ENCODE data around the gene KLHL13. TPM values are rescaled to one million over a fixed set of nuclear protein-coding genes. Genes with fewer than 3 reads are reported as not detected.

Gene KLHL13
- total RNA-seq, 2 donors from 2014 or later: 3.7 to 12.4 TPM

- no peak for DNase-seq
- H3K4me1 ChIP-seq (ENCODE audit: control insufficient read depth, insufficient read depth, low read length): no peaks in the 10 kb centered on the region
- no peak overlapping the region for H3K27ac ChIP-seq (ENCODE audit: low read depth, low read length)
- Mint-ChIP-seq H3K9me3 (peaks cover 47% of the 10 kb centered on the region), H3K4me3 (no peak overlapping the region), H3K36me3 (ENCODE audit: low read depth) (no peaks in the 10 kb centered on the region), H3K27ac (no peak overlapping the region), H3K27me3 (ENCODE audit: insufficient read depth) (no peaks in the 10 kb centered on the region), H3K4me1 (no peaks in the 10 kb centered on the region)
- 87 to 100% methylated on average over 3 of the region's 3 CpGs for WGBS, 2 experiments (ENCODE audit: insufficient coverage in 1 of 2, insufficient read length in 1 of 2)
- H3K9ac ChIP-seq (ENCODE audit: extremely low read depth, low read length, poor library complexity, severe bottlenecking): no peak overlapping the region
- TF ChIP-seq, protein P1, sequence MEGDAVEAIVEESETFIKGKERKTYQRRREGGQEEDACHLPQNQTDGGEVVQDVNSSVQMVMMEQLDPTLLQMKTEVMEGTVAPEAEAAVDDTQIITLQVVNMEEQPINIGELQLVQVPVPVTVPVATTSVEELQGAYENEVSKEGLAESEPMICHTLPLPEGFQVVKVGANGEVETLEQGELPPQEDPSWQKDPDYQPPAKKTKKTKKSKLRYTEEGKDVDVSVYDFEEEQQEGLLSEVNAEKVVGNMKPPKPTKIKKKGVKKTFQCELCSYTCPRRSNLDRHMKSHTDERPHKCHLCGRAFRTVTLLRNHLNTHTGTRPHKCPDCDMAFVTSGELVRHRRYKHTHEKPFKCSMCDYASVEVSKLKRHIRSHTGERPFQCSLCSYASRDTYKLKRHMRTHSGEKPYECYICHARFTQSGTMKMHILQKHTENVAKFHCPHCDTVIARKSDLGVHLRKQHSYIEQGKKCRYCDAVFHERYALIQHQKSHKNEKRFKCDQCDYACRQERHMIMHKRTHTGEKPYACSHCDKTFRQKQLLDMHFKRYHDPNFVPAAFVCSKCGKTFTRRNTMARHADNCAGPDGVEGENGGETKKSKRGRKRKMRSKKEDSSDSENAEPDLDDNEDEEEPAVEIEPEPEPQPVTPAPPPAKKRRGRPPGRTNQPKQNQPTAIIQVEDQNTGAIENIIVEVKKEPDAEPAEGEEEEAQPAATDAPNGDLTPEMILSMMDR (conservative IDR thresholded peaks at IDR 0.05): no peak
- H3K36me3 ChIP-seq (ENCODE audit: control insufficient read depth, insufficient read depth, low read length): no peaks in the 10 kb centered on the region
- H3K4me3 ChIP-seq (ENCODE audit: low read length): no peak overlapping the region
- H3K27me3 ChIP-seq (ENCODE audit: control insufficient read depth, insufficient read depth, low read length, poor library complexity, severe bottlenecking): no peaks in the 10 kb centered on the region
- H3K9me3 ChIP-seq (ENCODE audit: control insufficient read depth, low read length): no peaks in the 10 kb centered on the region
These were observed 14.7 kb upstream of the KLHL13 start for GRCh38 chrX:118131336-118131735.

- Histone ChIP-seq H3K27ac (ENCODE audit: low read depth, low read length) (no peak overlapping the region), H3K36me3 (ENCODE audit: control insufficient read depth, insufficient read depth, low read length) (no peaks in the 10 kb centered on the region), H3K4me3 (ENCODE audit: low read length) (no peak overlapping the region), H3K4me1 (ENCODE audit: control insufficient read depth, insufficient read depth, low read length) (no peaks in the 10 kb centered on the region), H3K9ac (ENCODE audit: extremely low read depth, low read length, poor library complexity, severe bottlenecking) (no peak overlapping the region), H3K9me3 (ENCODE audit: control insufficient read depth, low read length) (no peaks in the 10 kb centered on the region), H3K27me3 (ENCODE audit: control insufficient read depth, insufficient read depth, low read length, poor library complexity, severe bottlenecking) (no peaks in the 10 kb centered on the region)
- Mint-ChIP-seq H3K27me3 (ENCODE audit: insufficient read depth) (no peaks in the 10 kb centered on the region), H3K4me3 (no peak overlapping the region), H3K36me3 (ENCODE audit: low read depth) (no peaks in the 10 kb centered on the region), H3K4me1 (no peaks in the 10 kb centered on the region), H3K9me3 (peaks cover 38% of the 10 kb centered on the region), H3K27ac (no peak overlapping the region)
- TF ChIP-seq, protein P1 (conservative IDR thresholded peaks at IDR 0.05): no peak
- no peak for DNase-seq
These were observed 13.1 kb upstream of the KLHL13 start for GRCh38 chrX:118129681-118130080.

- TF ChIP-seq, protein P1 (conservative IDR thresholded peaks at IDR 0.05): no peak
- H3K36me3 Mint-ChIP-seq (ENCODE audit: low read depth): no peaks in the 10 kb centered on the region
- H3K27ac Mint-ChIP-seq: no peak overlapping the region
- H3K27ac ChIP-seq (ENCODE audit: low read depth, low read length): no peak overlapping the region
- no peaks in the 10 kb centered on the region for H3K4me1 Mint-ChIP-seq
- H3K4me1 ChIP-seq (ENCODE audit: control insufficient read depth, insufficient read depth, low read length): no peaks in the 10 kb centered on the region
- H3K9me3 ChIP-seq (ENCODE audit: control insufficient read depth, low read length): no peaks in the 10 kb centered on the region
- 89 to 90% methylated on average over 7 to 18 of the region's 18 CpGs for WGBS, 2 experiments (ENCODE audit: insufficient coverage in 1 of 2, insufficient read length in 1 of 2)
- DNase-seq: no peak
- no peaks in the 10 kb centered on the region for H3K27me3 ChIP-seq (ENCODE audit: control insufficient read depth, insufficient read depth, low read length, poor library complexity, severe bottlenecking)
- H3K27me3 Mint-ChIP-seq (ENCODE audit: insufficient read depth): no peaks in the 10 kb centered on the region
- no peak overlapping the region for H3K9ac ChIP-seq (ENCODE audit: extremely low read depth, low read length, poor library complexity, severe bottlenecking)
- no peak overlapping the region for H3K4me3 ChIP-seq (ENCODE audit: low read length)
- H3K36me3 ChIP-seq (ENCODE audit: control insufficient read depth, insufficient read depth, low read length): no peaks in the 10 kb centered on the region
- no peak overlapping the region for H3K4me3 Mint-ChIP-seq
- H3K9me3 Mint-ChIP-seq: peaks cover 30% of the 10 kb centered on the region
These were observed 12.1 kb upstream of the KLHL13 start for GRCh38 chrX:118128724-118129123.
